ENCODE results near the gene UBE2G1.

DNA sequence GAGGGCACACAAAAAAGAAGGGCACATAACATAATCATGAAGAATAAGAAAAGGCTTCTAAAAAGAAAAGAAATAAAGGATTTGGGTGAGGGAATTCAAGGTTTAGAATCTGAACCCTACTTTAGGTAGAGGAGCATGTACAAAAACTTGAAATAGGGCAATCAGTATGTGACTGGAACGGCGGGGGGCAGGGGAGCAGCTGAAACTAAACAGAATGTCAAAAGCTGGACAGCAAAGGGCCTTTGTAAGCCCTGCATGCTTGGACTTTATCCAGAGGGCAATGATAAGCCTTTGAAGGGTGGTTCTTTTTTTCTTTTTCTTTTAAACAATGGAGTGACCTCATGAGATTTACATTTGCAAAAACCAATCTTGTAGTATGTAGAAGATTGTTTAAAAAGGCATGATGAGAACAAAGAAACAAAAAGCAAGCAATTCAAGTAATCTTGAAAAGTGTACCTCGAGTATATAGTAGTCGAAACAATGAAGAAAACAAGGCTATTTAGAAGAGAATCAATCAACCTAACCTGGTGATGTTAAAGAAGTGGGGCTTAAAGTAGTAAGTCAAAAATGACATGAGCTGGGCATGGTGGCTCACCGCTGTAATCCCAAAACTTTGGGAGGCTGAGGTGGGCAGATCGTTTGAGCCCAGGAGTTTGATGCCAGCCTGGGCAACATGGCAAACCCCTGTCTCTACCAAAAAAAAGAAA is 56.0 kb downstream of the UBE2G1 start:
- TF ChIP-seq, protein P1, sequence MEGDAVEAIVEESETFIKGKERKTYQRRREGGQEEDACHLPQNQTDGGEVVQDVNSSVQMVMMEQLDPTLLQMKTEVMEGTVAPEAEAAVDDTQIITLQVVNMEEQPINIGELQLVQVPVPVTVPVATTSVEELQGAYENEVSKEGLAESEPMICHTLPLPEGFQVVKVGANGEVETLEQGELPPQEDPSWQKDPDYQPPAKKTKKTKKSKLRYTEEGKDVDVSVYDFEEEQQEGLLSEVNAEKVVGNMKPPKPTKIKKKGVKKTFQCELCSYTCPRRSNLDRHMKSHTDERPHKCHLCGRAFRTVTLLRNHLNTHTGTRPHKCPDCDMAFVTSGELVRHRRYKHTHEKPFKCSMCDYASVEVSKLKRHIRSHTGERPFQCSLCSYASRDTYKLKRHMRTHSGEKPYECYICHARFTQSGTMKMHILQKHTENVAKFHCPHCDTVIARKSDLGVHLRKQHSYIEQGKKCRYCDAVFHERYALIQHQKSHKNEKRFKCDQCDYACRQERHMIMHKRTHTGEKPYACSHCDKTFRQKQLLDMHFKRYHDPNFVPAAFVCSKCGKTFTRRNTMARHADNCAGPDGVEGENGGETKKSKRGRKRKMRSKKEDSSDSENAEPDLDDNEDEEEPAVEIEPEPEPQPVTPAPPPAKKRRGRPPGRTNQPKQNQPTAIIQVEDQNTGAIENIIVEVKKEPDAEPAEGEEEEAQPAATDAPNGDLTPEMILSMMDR (IDR thresholded peaks at IDR 0.05 in 2 of 3, conservative IDR thresholded peaks at IDR 0.05 in 1 of 3; ENCODE audit: borderline replicate concordance in 1 of 3, insufficient read depth in 1 of 3, low read depth in 2 of 3, low read length in 2 of 3) = no peak
- TF ChIP-seq EZH2 (IDR thresholded peaks at IDR 0.05) (no peak), POLR2A (IDR thresholded peaks at IDR 0.05; ENCODE audit: borderline replicate concordance, extremely low read depth, insufficient read depth, insufficient read length) (no peak), ZNF274 (IDR thresholded peaks at IDR 0.05; ENCODE audit: low read depth, low read length) (no peak), YY1 (IDR thresholded peaks at IDR 0.05; ENCODE audit: extremely low read depth, insufficient replicate concordance, low read depth, low read length) (no peak), EZH2phosphoT487 (IDR thresholded peaks at IDR 0.05; ENCODE audit: borderline replicate concordance) (no peak), SIN3A (IDR thresholded peaks at IDR 0.05; ENCODE audit: low read depth) (no peak)

Measured in HCT116 (cell line).